Thyroid gland (tissue), 4 donors: ENCODE measurements around the gene RUNX2.

Experiments used
- POLR2A ChIP-seq, 2 donors: fragments of 450-650 bp; IDR thresholded peaks; one replicate each; pipeline ENCODE4 v1.6.1; 2017; ENCODE audit warnings: antibody characterized with exemption in 2 of 2, mild to moderate bottlenecking in 2 of 2, moderate library complexity in 1 of 2
- TF ChIP-seq, protein P1 (sequence below), 6 experiments: fragments of 200-600 bp in 3 of 6; fragments of 450-650 bp in 3 of 6; sonication (generic) in 3 of 6; IDR thresholded peaks; one replicate each; pipeline ENCODE4 v1.5.1; 2016 to 2019; ENCODE audit warnings: antibody characterized with exemption in 6 of 6, mild to moderate bottlenecking in 2 of 6, inconsistent platforms in 1 of 6, moderate library complexity in 1 of 6

DNA sequence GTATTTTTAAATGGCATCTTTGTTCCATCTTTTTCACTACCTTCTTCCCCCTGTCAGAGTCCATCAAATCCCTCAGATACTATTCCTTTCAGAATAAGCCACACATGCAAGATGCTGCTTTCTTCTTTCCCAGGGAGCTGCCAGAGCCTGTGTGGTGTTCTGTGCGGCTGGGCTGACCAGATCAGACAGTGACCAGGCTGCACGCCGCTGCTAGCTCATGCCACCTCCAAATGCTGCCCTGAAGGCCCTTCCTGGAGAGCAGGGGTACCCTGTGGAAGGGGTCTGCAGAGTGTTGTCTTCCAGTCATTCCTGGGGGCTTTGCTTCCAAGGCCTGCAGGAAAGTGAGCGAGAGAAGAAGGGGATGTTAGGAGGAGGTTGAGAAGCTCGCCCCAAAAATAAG is 228.7 kb downstream of the RUNX2 start:
- TF ChIP-seq, protein P1, sequence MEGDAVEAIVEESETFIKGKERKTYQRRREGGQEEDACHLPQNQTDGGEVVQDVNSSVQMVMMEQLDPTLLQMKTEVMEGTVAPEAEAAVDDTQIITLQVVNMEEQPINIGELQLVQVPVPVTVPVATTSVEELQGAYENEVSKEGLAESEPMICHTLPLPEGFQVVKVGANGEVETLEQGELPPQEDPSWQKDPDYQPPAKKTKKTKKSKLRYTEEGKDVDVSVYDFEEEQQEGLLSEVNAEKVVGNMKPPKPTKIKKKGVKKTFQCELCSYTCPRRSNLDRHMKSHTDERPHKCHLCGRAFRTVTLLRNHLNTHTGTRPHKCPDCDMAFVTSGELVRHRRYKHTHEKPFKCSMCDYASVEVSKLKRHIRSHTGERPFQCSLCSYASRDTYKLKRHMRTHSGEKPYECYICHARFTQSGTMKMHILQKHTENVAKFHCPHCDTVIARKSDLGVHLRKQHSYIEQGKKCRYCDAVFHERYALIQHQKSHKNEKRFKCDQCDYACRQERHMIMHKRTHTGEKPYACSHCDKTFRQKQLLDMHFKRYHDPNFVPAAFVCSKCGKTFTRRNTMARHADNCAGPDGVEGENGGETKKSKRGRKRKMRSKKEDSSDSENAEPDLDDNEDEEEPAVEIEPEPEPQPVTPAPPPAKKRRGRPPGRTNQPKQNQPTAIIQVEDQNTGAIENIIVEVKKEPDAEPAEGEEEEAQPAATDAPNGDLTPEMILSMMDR (IDR thresholded peaks at IDR 0.05) = no peak
- no peak for TF ChIP-seq POLR2A (IDR thresholded peaks at IDR 0.05)
